HG03175 (cell line): ENCODE data around the gene ST13.
"Not testable (repeated sequence)": the region's sequence is repeated elsewhere in the genome, so short reads cannot be mapped to it uniquely, and the experiment has no call there.

Experiments used
- ATAC-seq: cut with Tn5 transposase; IDR thresholded peaks from one replicate; pipeline ENCODE4 v1.9.1; 2021; ENCODE audit warnings: mild to moderate bottlenecking, moderate library complexity; ENCODE audit not compliant: unreplicated experiment

Gene ST13

GRCh38 chr22:40856513-40857308, at the start of gene ST13, which contains the start of gene XPNPEP3:
ST13 (minus strand) TSS chr22:40856639; CDS start chr22:40856540, 99 bp downstream.
XPNPEP3 (plus strand) TSS chr22:40857148; CDS start chr22:40857182, 34 bp downstream.
- ATAC-seq: peak; percentile 90

DNA sequence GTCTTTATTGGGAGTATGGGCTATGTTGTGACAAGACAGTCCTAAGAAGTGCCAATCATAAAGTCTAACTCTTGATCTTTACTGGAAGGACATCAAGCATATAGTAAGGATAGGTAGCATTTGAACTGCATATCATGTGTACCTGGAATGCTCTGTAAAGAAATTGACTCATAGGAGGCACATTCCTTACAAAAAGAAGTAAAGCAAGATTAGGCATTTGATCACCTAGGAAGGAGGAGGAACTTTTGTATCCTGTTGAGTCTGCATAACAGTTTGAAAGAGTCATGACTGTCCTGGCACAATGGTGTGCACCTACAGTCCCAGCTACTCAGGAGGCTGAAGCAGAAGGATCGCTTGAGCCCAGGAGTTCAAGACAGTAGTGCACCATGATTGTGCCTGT, 47.7 kb upstream of the ST13 start:
- ATAC-seq: no peak

DNA sequence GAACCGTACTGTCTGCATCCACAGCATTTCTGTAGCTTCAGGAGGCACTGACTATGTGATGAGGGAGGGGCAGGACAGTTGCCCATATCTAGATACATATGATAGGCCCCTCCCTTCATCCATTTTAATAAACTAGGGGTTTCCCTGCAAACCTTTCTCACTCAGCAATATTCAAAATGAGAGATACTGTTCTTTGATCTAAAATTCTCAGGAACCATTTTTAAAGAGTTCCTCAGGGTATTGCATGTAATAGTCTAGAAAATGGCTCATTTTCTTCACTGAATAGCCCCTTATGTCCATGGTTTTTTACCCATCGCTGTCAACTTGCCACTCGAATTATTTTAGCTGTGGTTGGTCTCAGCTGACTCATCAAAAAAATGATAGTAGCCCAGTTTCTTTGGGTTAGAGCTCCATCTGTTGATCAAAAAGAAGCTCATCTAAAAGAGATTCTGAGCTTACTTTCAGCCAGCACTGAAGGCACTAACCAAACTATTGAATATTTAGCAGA, 42.5 kb upstream of the ST13 start:
- ATAC-seq: no peak

DNA sequence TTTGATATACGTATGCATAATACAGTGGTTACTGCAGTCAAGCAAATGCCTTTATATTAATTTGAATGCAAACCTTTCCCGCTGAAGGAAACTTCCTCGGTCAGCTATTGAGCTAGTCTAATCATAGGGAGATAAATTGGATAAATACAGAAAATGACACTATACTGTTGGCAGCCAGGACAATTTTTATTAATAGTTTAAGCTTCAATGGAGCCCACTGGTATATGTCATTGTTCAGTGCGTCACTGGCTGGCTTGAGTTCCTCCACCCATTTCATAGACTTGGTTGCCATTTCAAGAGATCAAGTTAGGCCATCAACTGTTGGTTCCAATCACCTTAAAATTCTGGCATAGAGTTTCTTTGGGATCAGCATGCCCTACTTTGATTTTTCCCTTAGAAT, 38.0 kb upstream of the ST13 start:
- ATAC-seq: no peak

GRCh38 chr22:40890881-40891280, 34.4 kb upstream of the ST13 start:
- ATAC-seq: no peak

GRCh38 chr22:40889116-40889515, 32.7 kb upstream of the ST13 start:
- no peak for ATAC-seq

GRCh38 chr22:40878922-40879321, 22.5 kb upstream of the ST13 start:
- no peak for ATAC-seq

- no peak for ATAC-seq
These were observed 21.0 kb upstream of the ST13 start for GRCh38 chr22:40877488-40877887.

DNA sequence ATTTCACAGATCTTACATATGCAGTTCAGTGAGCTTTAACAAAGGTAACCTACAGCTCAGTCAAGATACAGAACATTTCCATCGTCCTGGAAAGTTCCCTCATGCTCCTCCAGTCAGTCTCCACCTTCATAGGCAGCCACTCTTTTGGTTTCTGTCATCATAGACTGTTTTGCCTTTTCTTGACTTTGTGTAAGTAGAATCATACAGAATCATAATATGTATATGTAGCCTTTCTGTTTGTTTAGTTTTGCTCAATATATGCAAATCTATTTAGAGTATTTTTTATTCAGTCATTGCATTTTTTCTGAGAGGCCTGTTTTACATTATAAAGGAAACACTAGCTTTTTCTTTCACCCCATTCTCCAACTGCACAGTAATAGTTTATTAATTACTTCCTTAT, 20.5 kb upstream of the ST13 start:
- ATAC-seq: no peak

DNA sequence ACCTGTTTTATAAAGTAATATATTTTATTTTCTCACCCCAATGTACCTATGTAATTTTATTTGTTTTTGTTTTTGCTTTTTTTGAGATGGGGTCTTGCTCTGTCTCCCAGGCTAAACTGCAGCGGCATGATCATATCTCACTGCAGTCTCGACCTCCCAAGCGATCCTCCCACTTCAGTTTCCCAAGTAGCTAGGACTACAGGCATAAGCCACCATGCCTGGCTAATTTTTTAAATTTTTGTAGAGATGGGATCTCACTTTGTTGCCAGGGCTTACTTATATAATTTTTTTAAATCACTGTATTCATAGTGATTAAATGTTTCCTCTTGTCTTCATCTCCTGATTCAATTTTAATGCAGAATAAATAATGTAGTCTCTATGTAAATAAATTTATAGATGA, 18.7 kb upstream of the ST13 start:
- ATAC-seq: no peak

GRCh38 chr22:40874016-40874415, 17.6 kb upstream of the ST13 start:
- no peak for ATAC-seq

DNA sequence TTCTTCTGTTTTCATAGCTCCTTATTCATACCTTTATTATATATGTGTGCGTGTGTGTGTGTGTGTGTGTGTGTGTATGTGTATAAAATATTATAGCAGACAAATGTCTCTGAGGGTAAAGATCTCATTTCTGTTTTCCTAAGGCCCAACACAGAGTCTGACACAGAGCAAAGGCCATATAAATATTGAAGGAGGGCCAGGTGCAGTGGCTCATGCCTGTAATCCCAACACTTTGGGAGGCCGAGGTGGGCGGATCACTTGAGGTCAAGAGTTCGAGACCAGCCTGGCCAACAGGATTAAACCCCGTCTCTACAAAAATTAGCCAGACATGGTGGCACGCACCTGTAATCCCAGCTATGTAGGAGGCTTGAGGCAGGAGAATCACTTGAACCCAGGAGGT, 11.9 kb upstream of the ST13 start:
- ATAC-seq: not testable (repeated sequence)

GRCh38 chr22:40867109-40867508, 10.7 kb upstream of the ST13 start:
- no peak for ATAC-seq

GRCh38 chr22:40862537-40862936, 6.1 kb upstream of the ST13 start:
- no peak for ATAC-seq

DNA sequence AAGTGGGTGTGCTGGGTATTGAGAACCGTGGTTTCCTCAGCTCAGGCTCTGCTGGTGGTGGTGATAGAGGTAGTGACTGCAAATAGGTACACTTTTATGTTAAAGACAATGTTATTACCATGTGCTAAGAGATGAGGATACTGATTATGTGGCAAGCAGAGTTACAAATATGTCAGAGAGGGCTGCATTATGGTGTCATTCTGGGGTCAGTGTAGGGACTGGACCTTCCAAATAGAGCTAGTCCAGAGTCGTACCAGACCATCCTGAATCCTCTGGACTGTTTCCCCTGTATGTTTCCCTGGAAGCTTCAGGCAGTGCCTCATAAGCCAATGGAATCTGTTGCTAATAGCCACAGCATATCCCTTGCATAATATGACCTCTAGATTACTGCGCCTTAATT, 5.6 kb upstream of the ST13 start, which contains the start of gene DNAJB7:
TSS of gene DNAJB7 (minus strand) at position 101 of the 400 bp plus-strand sequence. CDS start 119 bp downstream, outside the sequence.
- no peak for ATAC-seq

GRCh38 chr22:40857309-40857855, 943 bp upstream of the ST13 start:
- no peak for ATAC-seq

GRCh38 chr22:40855979-40856512, 393 bp downstream of the ST13 start:
- peak; percentile 22 for ATAC-seq

- ATAC-seq: no peak
These were observed 1.1 kb downstream of the ST13 start for GRCh38 chr22:40855071-40855978.

DNA sequence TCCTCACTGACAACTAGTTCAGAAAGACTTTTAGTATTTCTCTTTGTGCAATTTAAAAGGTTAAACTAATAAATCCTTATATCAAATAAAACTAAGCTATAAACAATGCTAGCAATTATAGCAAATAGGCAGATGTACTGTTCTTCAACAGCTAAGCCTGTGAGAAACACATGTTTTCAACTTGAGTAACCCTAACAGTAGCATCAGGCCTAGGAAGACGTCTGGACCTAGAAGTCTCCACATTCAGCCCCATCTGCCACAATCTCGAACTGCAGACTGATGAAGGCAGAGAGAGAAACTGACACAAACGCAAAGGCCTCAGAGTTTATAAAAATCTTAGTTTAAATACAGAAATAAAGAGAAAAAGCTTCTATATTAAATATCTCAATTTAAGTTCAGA, 2.5 kb downstream of the ST13 start:
- no peak for ATAC-seq

GRCh38 chr22:40853333-40853732, 3.1 kb downstream of the ST13 start:
- no peak for ATAC-seq

GRCh38 chr22:40845816-40846215, 10.6 kb downstream of the ST13 start:
- ATAC-seq: not testable (repeated sequence)
